ENCODE measurements around the gene FGD4. TPM values are rescaled to one million over a fixed set of nuclear protein-coding genes. Genes with fewer than 3 reads are reported as not detected.

The FGD4 gene
- total RNA-seq, 1 donor from 2014 or later, result 11.0 TPM

GRCh38 chr12:32567296-32567674 lies 167.9 kb downstream of the FGD4 start:
- TF ChIP-seq, protein P1, sequence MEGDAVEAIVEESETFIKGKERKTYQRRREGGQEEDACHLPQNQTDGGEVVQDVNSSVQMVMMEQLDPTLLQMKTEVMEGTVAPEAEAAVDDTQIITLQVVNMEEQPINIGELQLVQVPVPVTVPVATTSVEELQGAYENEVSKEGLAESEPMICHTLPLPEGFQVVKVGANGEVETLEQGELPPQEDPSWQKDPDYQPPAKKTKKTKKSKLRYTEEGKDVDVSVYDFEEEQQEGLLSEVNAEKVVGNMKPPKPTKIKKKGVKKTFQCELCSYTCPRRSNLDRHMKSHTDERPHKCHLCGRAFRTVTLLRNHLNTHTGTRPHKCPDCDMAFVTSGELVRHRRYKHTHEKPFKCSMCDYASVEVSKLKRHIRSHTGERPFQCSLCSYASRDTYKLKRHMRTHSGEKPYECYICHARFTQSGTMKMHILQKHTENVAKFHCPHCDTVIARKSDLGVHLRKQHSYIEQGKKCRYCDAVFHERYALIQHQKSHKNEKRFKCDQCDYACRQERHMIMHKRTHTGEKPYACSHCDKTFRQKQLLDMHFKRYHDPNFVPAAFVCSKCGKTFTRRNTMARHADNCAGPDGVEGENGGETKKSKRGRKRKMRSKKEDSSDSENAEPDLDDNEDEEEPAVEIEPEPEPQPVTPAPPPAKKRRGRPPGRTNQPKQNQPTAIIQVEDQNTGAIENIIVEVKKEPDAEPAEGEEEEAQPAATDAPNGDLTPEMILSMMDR (IDR thresholded peaks at IDR 0.05; ENCODE audit: insufficient read depth, low read length, poor library complexity, severe bottlenecking), result no peak
- DNase-seq (ENCODE audit: low read depth), result no peak
- Histone ChIP-seq H3K4me3 (ENCODE audit: low read depth, low read length) (no peak overlapping the region), H3K27me3 (ENCODE audit: control insufficient read depth, insufficient read depth, low read length) (no peaks in the 10 kb centered on the region), H3K36me3 (ENCODE audit: control insufficient read depth, insufficient read depth, low read length) (no peaks in the 10 kb centered on the region)

GRCh38 chr12:32568228-32568627 lies 168.9 kb downstream of the FGD4 start:
- Histone ChIP-seq H3K36me3 (ENCODE audit: control insufficient read depth, insufficient read depth, low read length) (no peaks in the 10 kb centered on the region), H3K4me3 (ENCODE audit: low read depth, low read length) (no peak overlapping the region)
- DNase-seq (ENCODE audit: low read depth), result peak; percentile 82

DNA sequence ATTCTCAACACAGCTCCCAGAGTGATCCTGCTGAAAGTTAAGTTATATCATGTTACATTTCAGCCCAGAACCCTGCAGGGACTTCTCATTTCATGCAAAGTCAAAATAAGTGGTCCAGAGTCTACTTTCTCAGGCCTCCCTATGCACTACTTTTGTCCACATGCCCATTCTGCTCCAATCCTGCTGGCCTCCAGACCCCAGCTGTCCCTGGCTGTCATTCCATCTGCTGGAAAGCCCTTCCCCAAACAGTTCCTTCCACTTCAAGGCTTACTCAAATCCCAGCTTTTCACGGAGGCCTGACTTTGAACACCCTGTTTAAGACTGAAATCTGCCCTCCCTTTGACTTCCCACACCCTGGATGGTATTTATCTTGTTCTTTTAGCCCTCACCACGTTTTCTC lies 169.9 kb downstream of the FGD4 start:
- no peak for DNase-seq (ENCODE audit: low read depth)
- H3K27me3 ChIP-seq (ENCODE audit: control insufficient read depth, insufficient read depth, low read length), result no peaks in the 10 kb centered on the region
- TF ChIP-seq, protein P1 (IDR thresholded peaks at IDR 0.05; ENCODE audit: insufficient read depth, low read length, poor library complexity, severe bottlenecking), result no peak

More at GRCh38 chr12:32568228-32568627, 168.9 kb downstream of the FGD4 start:
- no peaks in the 10 kb centered on the region for H3K27me3 ChIP-seq (ENCODE audit: control insufficient read depth, insufficient read depth, low read length)
- TF ChIP-seq, protein P1 (IDR thresholded peaks at IDR 0.05; ENCODE audit: insufficient read depth, low read length, poor library complexity, severe bottlenecking), result no peak

GRCh38 chr12:32574585-32574984 lies 175.2 kb downstream of the FGD4 start:
- no peaks in the 10 kb centered on the region for H3K27me3 ChIP-seq (ENCODE audit: control insufficient read depth, insufficient read depth, low read length)
- DNase-seq (ENCODE audit: low read depth), result no peak
- TF ChIP-seq, protein P1 (IDR thresholded peaks at IDR 0.05; ENCODE audit: insufficient read depth, low read length, poor library complexity, severe bottlenecking), result no peak
- no peaks in the 10 kb centered on the region for H3K36me3 ChIP-seq (ENCODE audit: control insufficient read depth, insufficient read depth, low read length)
- H3K4me3 ChIP-seq (ENCODE audit: low read depth, low read length), result no peak overlapping the region

More for the DNA sequence above, 169.9 kb downstream of the FGD4 start:
- Histone ChIP-seq H3K4me3 (ENCODE audit: low read depth, low read length) (no peak overlapping the region), H3K36me3 (ENCODE audit: control insufficient read depth, insufficient read depth, low read length) (no peaks in the 10 kb centered on the region)

DNA sequence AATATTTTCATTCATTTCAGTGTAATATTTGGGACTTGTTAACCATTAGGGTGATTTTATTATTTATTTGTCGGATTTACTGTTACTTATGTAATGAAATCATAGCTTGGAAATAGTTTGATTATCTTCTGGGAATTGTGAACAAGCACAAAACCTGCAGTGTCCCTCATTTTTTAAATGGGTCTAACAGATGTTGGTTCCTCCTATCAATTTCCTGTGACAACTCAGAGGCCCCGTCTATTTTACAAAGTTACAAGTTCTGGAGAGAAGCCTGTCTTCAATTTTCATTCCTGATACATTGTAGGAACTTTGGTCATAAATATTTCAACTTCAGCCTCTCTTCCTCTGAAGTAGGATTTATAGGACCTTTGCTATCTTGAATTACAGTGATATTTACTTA lies 178.0 kb downstream of the FGD4 start:
- H3K27me3 ChIP-seq (ENCODE audit: control insufficient read depth, insufficient read depth, low read length), result no peaks in the 10 kb centered on the region
- TF ChIP-seq, protein P1 (IDR thresholded peaks at IDR 0.05; ENCODE audit: insufficient read depth, low read length, poor library complexity, severe bottlenecking), result no peak
- no peaks in the 10 kb centered on the region for H3K36me3 ChIP-seq (ENCODE audit: control insufficient read depth, insufficient read depth, low read length)
- DNase-seq (ENCODE audit: low read depth), result no peak
- H3K4me3 ChIP-seq (ENCODE audit: low read depth, low read length), result no peak overlapping the region

DNA sequence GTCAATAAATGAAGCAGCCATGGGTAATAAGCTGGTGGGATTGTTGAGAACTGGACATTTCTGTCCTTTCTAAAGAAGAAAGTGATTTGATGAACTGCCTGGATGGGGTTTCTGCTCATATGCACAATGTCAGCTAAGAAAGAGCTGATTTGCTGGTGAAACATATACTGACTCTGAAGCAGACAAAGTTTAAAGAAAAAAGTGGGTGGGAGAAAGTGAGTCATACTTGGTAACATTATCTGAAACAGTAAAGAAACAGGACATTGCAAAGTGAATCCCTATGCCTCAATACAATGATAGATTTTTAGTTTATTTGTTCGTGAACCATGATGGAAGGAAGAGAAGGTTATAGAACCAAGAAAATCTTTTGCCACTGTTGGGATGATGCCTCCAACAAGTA lies 184.2 kb downstream of the FGD4 start:
- Histone ChIP-seq H3K4me3 (ENCODE audit: low read depth, low read length) (no peak overlapping the region), H3K27me3 (ENCODE audit: control insufficient read depth, insufficient read depth, low read length) (no peaks in the 10 kb centered on the region), H3K36me3 (ENCODE audit: control insufficient read depth, insufficient read depth, low read length) (no peaks in the 10 kb centered on the region)
- TF ChIP-seq, protein P1 (IDR thresholded peaks at IDR 0.05; ENCODE audit: insufficient read depth, low read length, poor library complexity, severe bottlenecking), result no peak
- DNase-seq (ENCODE audit: low read depth), result no peak

Data from kidney epithelial cell (primary cell).